ENCODE results near the gene SRRM3.
A peak's percentile ranks its signal among the peaks of the same experiment; 100 is the strongest.

The SRRM3 gene

GRCh38 chr7:76224695-76225094, 23.0 kb downstream of the SRRM3 start:
- TF ChIP-seq FOXP2 (optimal IDR thresholded peaks at IDR 0.05; ENCODE audit: borderline replicate concordance, extremely low read depth, extremely low read length, insufficient read depth) (no peak), POLR2AphosphoS5 (IDR thresholded peaks at IDR 0.05; ENCODE audit: low read depth, low read length) (no peak)

GRCh38 chr7:76225379-76225778, 23.7 kb downstream of the SRRM3 start:
- TF ChIP-seq FOXP2 (optimal IDR thresholded peaks at IDR 0.05; ENCODE audit: borderline replicate concordance, extremely low read depth, extremely low read length, insufficient read depth) (no peak), REST (IDR thresholded peaks at IDR 0.05; ENCODE audit: insufficient read depth in 1 of 2, low read depth in 2 of 2, low read length in 2 of 2) (peak; percentile 92 to 94)

- TF ChIP-seq POLR2AphosphoS5 (IDR thresholded peaks at IDR 0.05; ENCODE audit: low read depth, low read length), result no peak
- no peak for TF ChIP-seq SIN3A (IDR thresholded peaks at IDR 0.05; ENCODE audit: borderline replicate concordance, insufficient read depth, low read length)
- no peak for TF ChIP-seq FOXP2 (optimal IDR thresholded peaks at IDR 0.05; ENCODE audit: borderline replicate concordance, extremely low read depth, extremely low read length, insufficient read depth)
- TF ChIP-seq TAF1 (IDR thresholded peaks at IDR 0.05; ENCODE audit: borderline replicate concordance, insufficient read depth, low read length), result no peak
- no peak; a peak in 1 of 4 replicates for TF ChIP-seq REST (IDR thresholded peaks at IDR 0.05; ENCODE audit: insufficient read depth in 1 of 2, low read depth in 2 of 2, low read length in 2 of 2)
Observed at GRCh38 chr7:76225951-76226350, 24.3 kb downstream of the SRRM3 start.

GRCh38 chr7:76230214-76230613, 28.5 kb downstream of the SRRM3 start:
- no peak for TF ChIP-seq SIN3A (IDR thresholded peaks at IDR 0.05; ENCODE audit: borderline replicate concordance, insufficient read depth, low read length)
- no peak for TF ChIP-seq FOXP2 (optimal IDR thresholded peaks at IDR 0.05; ENCODE audit: borderline replicate concordance, extremely low read depth, extremely low read length, insufficient read depth)
- no peak for TF ChIP-seq POLR2AphosphoS5 (IDR thresholded peaks at IDR 0.05; ENCODE audit: low read depth, low read length)
- TF ChIP-seq REST (IDR thresholded peaks at IDR 0.05; ENCODE audit: insufficient read depth in 1 of 2, low read depth in 2 of 2, low read length in 2 of 2), result no peak
- no peak for TF ChIP-seq TAF1 (IDR thresholded peaks at IDR 0.05; ENCODE audit: borderline replicate concordance, insufficient read depth, low read length)

- TF ChIP-seq REST (IDR thresholded peaks at IDR 0.05; ENCODE audit: insufficient read depth in 1 of 2, low read depth in 2 of 2, low read length in 2 of 2) (no peak), FOXP2 (optimal IDR thresholded peaks at IDR 0.05; ENCODE audit: borderline replicate concordance, extremely low read depth, extremely low read length, insufficient read depth) (no peak), SIN3A (IDR thresholded peaks at IDR 0.05; ENCODE audit: borderline replicate concordance, insufficient read depth, low read length) (no peak), POLR2AphosphoS5 (IDR thresholded peaks at IDR 0.05; ENCODE audit: low read depth, low read length) (no peak), TAF1 (IDR thresholded peaks at IDR 0.05; ENCODE audit: borderline replicate concordance, insufficient read depth, low read length) (no peak)
Observed at GRCh38 chr7:76231071-76231470, 29.4 kb downstream of the SRRM3 start.
